Calu3 (cell line): Measurements from ENCODE around the gene ASXL1. TPM values are rescaled to one million over a fixed set of nuclear protein-coding genes. Genes with fewer than 3 reads are reported as not detected.
A peak's percentile ranks its signal among the peaks of the same experiment; 100 is the strongest.

Experiments used
- BruUV-seq: library from RNA; stranded (reverse); fragments of 400-500 nt; replicated peaks from 2 replicates; lab custom pipeline; 2021; lab: Mats Ljungman, UMichigan
- CTCF ChIA-PET: fragments of 300-600 bp; sonication (Branson Sonifier 250); formaldehyde crosslinking; loops from one replicate; lab custom pipeline; 2022; ENCODE audit warnings: antibody characterized with exemption; lab: Charles Lee
- DNase-seq: peaks from one replicate; pipeline ENCODE4 v3.0.0; 2022
- H3K27ac Mint-ChIP-seq: one replicate; pipeline ENCODE4 v1.8.0; 2022; ENCODE audit warnings: mixed read lengths; ENCODE audit not compliant: unreplicated experiment
- H3K27me3 Mint-ChIP-seq: one replicate; pipeline ENCODE4 v1.8.0; 2022; ENCODE audit warnings: mixed read lengths; ENCODE audit not compliant: unreplicated experiment
- H3K36me3 Mint-ChIP-seq: one replicate; pipeline ENCODE4 v1.8.0; 2022; ENCODE audit warnings: mild to moderate bottlenecking, moderate library complexity, mixed read lengths; ENCODE audit not compliant: insufficient read depth, unreplicated experiment
- H3K4me1 Mint-ChIP-seq: one replicate; pipeline ENCODE4 v1.8.0; 2022; ENCODE audit warnings: mild to moderate bottlenecking, low read depth, mixed read lengths; ENCODE audit not compliant: unreplicated experiment
- H3K4me3 Mint-ChIP-seq: one replicate; pipeline ENCODE4 v1.8.0; 2022; ENCODE audit warnings: mild to moderate bottlenecking, low read depth, moderate library complexity, mixed read lengths; ENCODE audit not compliant: unreplicated experiment
- H3K9me3 Mint-ChIP-seq: one replicate; pipeline ENCODE4 v1.8.0; 2022; ENCODE audit warnings: low read depth, mixed read lengths; ENCODE audit not compliant: unreplicated experiment
- intact Hi-C: fragments of 100-400 bp; cut with micrococcal nuclease; formaldehyde crosslinking; loops from one replicate; pipeline ENCODE4 v1.10.0; 2022; ENCODE audit not compliant: unreplicated experiment
- total RNA-seq: library from RNA; stranded (reverse); gene quantifications from 2 replicates; pipeline ENCODE4 v1.2.3, GENCODE V29; 2022
- TF ChIP-seq, protein P1 (sequence below): fragments of 200-600 bp; IDR thresholded peaks from one replicate; pipeline ENCODE4 v1.8.0; 2022; ENCODE audit warnings: antibody characterized with exemption; ENCODE audit not compliant: unreplicated experiment

ASXL1 gene
- total RNA-seq, 1 experiment from 2014 or later, result 120 TPM

DNA sequence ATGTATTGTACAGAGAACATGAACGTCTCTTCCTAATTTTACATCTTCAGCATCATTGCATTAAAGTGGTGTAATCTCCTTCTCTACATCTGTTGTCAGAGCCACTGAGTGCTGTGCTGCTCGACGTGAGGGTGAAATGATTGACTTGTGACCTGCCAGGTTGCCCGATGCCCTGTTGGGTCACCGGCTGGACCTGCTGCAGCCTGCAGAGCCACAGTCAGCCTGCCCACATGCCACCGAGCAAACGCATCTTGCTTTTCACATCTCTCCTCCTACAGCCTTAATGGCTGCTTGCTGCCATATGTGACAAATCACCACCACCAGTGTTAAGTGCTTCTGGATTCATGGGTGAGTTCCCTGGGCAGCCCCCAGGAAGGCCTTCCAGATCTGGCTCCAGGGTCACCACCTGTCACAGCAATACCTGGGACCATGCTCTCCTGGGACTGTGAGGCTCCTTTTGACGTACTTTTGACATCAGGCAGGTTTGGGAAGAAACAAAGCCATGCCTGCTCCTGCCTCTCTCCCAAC, 80.3 kb downstream of the ASXL1 start:
- Mint-ChIP-seq H3K27ac (no peak overlapping the region), H3K36me3 (peaks cover 50% of the 10 kb centered on the region)
- no TSS peak for BruUV-seq

GRCh38 chr20:32439132-32439829, 81.2 kb downstream of the ASXL1 start:
- intact Hi-C loops, result no loop called here
- no peaks in the 10 kb centered on the region for H3K27me3 Mint-ChIP-seq
- H3K4me3 Mint-ChIP-seq, result no peak overlapping the region
- H3K27ac Mint-ChIP-seq, result no peak overlapping the region
- no peaks in the 10 kb centered on the region for H3K9me3 Mint-ChIP-seq
- H3K4me1 Mint-ChIP-seq, result peaks cover 8% of the 10 kb centered on the region
- CTCF ChIA-PET, result interaction anchor here (0.5 kb wide), 2 partner anchors 49 to 335 kb away, joined by 3 read pairs; no protein-coding TSS in a partner anchor
- TF ChIP-seq, protein P1, sequence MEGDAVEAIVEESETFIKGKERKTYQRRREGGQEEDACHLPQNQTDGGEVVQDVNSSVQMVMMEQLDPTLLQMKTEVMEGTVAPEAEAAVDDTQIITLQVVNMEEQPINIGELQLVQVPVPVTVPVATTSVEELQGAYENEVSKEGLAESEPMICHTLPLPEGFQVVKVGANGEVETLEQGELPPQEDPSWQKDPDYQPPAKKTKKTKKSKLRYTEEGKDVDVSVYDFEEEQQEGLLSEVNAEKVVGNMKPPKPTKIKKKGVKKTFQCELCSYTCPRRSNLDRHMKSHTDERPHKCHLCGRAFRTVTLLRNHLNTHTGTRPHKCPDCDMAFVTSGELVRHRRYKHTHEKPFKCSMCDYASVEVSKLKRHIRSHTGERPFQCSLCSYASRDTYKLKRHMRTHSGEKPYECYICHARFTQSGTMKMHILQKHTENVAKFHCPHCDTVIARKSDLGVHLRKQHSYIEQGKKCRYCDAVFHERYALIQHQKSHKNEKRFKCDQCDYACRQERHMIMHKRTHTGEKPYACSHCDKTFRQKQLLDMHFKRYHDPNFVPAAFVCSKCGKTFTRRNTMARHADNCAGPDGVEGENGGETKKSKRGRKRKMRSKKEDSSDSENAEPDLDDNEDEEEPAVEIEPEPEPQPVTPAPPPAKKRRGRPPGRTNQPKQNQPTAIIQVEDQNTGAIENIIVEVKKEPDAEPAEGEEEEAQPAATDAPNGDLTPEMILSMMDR, result peak; percentile 12
- no peak for DNase-seq
- no TSS peak for BruUV-seq
- peaks cover 50% of the 10 kb centered on the region for H3K36me3 Mint-ChIP-seq

More for the DNA sequence above, 80.3 kb downstream of the ASXL1 start:
- no peaks in the 10 kb centered on the region for H3K27me3 Mint-ChIP-seq
- peaks cover 8% of the 10 kb centered on the region for H3K4me1 Mint-ChIP-seq
- H3K9me3 Mint-ChIP-seq, result no peaks in the 10 kb centered on the region
- CTCF ChIA-PET, result no interaction called here
- no peak for DNase-seq
- intact Hi-C loops, result no loop called here
- no peak overlapping the region for H3K4me3 Mint-ChIP-seq
- TF ChIP-seq, protein P1, result no peak

DNA sequence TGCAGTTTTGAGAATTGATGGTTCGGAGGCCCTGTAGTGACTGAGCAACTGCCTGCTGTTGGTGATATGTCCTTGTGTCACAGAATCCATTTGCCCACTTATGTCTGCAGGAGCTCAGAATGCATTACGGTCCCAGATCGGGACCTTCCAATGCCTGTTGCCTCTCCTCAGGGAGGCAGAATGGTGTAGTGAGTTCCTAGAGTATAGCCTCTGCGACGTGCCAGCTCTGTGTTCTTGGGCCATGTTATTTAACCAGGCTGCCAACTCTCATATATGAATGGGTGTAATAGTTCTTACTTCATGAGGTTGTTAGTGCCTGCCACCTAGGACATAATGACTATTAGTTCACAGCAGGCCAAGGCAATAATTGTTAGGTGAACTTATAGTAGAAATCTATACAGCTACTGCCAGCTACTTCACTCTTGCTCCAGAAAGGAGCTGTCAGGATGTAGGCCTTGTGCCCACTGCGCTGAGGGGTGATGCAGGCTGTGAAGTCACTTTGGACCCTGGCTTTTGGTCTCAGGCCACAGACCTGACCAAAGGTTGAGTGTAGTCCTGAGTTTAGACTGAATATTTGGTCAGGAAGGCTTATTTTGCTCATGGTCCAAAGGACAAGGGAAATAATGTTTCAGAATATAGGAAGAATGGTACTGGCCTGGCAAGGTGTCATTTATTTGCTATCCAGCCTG, 82.1 kb downstream of the ASXL1 start:
- H3K27ac Mint-ChIP-seq, result no peak overlapping the region
- no peak for DNase-seq
- H3K27me3 Mint-ChIP-seq, result no peaks in the 10 kb centered on the region
- intact Hi-C loops, result no loop called here
- no peaks in the 10 kb centered on the region for H3K9me3 Mint-ChIP-seq
- peaks cover 8% of the 10 kb centered on the region for H3K4me1 Mint-ChIP-seq
- no peak overlapping the region for H3K4me3 Mint-ChIP-seq
- TF ChIP-seq, protein P1, result no peak
- no TSS peak for BruUV-seq
- CTCF ChIA-PET, result interaction anchor here (0.5 kb wide), 1 partner anchor 336 kb away, joined by 3 read pairs; no protein-coding TSS in a partner anchor
- peaks cover 55% of the 10 kb centered on the region for H3K36me3 Mint-ChIP-seq

DNA sequence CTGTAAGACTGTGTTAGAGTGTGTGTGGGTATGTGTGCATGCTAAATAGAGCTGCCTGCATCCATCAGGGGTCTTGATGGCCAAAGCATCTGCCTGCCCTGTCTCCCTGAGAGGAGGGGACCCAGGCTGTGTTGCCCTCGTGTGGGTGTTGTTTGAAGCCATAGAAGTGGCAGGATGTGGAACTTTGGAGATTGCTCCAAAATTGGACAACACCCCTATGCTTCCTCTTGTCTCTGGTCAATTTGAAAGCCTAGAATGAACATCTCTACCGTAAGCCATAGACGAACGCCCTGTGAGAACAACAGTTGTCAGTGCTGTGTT, 82.6 kb downstream of the ASXL1 start:
- H3K27ac Mint-ChIP-seq, result no peak overlapping the region
- CTCF ChIA-PET, result no interaction called here
- peaks cover 8% of the 10 kb centered on the region for H3K4me1 Mint-ChIP-seq
- TF ChIP-seq, protein P1, result no peak
- DNase-seq, result no peak
- peaks cover 60% of the 10 kb centered on the region for H3K36me3 Mint-ChIP-seq
- H3K27me3 Mint-ChIP-seq, result no peaks in the 10 kb centered on the region
- H3K9me3 Mint-ChIP-seq, result no peaks in the 10 kb centered on the region
- H3K4me3 Mint-ChIP-seq, result no peak overlapping the region
- intact Hi-C loops, result no loop called here
- no TSS peak for BruUV-seq
